Measurements from ENCODE around the gene MTA3.

DNA sequence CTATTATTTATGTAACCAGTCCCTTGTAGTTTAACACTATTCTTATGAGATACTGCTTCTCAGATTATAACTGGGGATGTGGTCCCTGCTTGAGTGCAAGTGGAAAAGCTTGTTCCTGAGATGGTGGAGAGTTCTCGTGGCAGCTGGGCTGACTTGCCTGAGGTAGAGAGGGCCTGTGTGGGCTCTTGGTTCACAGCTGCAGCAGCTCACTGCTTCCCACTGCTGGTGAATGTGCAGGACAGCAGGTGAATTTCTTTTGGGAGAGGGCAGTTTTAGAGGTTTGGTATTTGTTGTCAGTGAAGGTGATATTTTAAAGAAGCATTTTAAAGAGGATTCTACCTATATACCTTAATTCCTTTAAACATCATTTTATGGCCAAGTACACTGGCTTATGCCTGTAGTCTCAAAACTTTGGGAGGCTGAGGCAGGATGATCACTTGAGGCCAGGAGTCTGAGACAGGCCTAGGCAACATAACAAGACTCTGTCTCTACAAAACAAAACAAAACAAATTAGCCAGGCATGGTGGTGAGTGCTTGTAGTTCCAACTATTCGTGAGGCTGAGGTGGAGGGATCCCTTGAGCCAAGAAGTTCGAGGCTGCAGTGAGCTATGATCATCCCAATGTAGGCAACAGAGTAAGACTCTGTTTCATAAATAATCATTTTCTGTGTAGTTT, 94.8 kb downstream of the MTA3 start:
- TF ChIP-seq, protein P1, sequence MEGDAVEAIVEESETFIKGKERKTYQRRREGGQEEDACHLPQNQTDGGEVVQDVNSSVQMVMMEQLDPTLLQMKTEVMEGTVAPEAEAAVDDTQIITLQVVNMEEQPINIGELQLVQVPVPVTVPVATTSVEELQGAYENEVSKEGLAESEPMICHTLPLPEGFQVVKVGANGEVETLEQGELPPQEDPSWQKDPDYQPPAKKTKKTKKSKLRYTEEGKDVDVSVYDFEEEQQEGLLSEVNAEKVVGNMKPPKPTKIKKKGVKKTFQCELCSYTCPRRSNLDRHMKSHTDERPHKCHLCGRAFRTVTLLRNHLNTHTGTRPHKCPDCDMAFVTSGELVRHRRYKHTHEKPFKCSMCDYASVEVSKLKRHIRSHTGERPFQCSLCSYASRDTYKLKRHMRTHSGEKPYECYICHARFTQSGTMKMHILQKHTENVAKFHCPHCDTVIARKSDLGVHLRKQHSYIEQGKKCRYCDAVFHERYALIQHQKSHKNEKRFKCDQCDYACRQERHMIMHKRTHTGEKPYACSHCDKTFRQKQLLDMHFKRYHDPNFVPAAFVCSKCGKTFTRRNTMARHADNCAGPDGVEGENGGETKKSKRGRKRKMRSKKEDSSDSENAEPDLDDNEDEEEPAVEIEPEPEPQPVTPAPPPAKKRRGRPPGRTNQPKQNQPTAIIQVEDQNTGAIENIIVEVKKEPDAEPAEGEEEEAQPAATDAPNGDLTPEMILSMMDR (IDR thresholded peaks at IDR 0.05) = peak; percentile 99
- TF ChIP-seq EZH2 (IDR thresholded peaks at IDR 0.05; ENCODE audit: borderline replicate concordance, insufficient read depth, low read depth, low read length, poor library complexity, severe bottlenecking) = no peak

All from B cell (primary cell).